Hepatic stellate cell (primary cell): ENCODE results near the gene PHLPP2.
"Not testable (repeated sequence)": the region's sequence is repeated elsewhere in the genome, so short reads cannot be mapped to it uniquely, and the experiment has no call there.

Source experiments
- DNase-seq: peaks from one replicate; pipeline ENCODE4 v3.0.0; 2011; ENCODE audit warnings: low spot score

The PHLPP2 gene

GRCh38 chr16:71722801-71723536 lies 1.5 kb downstream of the PHLPP2 start:
- peak; percentile 78 for DNase-seq

- no peak for DNase-seq
Measured at GRCh38 chr16:71721066-71721740, 3.3 kb downstream of the PHLPP2 start.

DNA sequence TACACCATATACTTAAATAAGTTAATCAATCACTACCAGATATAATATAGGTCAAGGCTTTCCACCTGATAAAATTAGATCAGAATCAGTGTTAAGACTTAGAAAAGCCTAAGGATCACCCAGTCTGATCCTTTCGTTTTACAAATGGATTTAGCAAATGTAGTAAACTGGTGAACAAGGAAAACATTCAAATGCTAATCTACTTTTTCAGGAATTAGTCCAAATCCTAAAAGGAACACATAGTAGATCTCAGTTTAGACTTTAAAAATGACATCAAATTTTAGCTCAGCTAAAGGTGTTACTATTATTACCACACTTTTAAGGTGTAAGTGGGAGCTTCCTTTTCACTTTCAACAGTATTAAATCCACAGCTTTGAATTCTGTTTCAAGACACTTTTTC lies 12.0 kb downstream of the PHLPP2 start:
- DNase-seq = no peak

GRCh38 chr16:71711789-71712188 lies 12.7 kb downstream of the PHLPP2 start:
- no peak for DNase-seq

- DNase-seq = peak; percentile 29
Measured at GRCh38 chr16:71709229-71709781, 15.2 kb downstream of the PHLPP2 start.

GRCh38 chr16:71708696-71709095 lies 15.8 kb downstream of the PHLPP2 start:
- DNase-seq = no peak

- DNase-seq = no peak
Measured at GRCh38 chr16:71707199-71707598, 17.3 kb downstream of the PHLPP2 start.

DNA sequence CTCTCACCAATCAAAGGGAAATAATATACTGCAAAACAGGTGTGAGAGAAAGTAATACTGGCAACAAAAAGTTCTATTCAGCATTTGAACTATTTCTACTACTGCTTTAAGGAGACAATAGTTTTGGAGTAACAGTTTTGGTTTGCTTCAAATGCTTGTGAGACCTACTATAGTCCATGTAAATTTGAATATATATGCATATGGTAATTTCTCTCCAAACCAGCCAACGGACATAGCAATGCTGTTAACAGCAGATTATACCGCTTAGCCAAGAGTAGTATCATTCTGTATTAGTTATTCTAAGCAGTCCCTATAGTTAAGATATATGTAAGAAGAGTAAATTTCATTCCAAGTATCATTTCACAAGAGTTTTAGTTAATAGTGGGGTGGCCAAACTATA lies 18.5 kb downstream of the PHLPP2 start:
- no peak for DNase-seq

- DNase-seq = no peak
Measured at GRCh38 chr16:71703333-71703732, 21.2 kb downstream of the PHLPP2 start.

GRCh38 chr16:71700831-71701230 lies 23.7 kb downstream of the PHLPP2 start:
- no peak for DNase-seq

- DNase-seq = no peak
Measured at GRCh38 chr16:71698491-71698890, 26.0 kb downstream of the PHLPP2 start.

DNA sequence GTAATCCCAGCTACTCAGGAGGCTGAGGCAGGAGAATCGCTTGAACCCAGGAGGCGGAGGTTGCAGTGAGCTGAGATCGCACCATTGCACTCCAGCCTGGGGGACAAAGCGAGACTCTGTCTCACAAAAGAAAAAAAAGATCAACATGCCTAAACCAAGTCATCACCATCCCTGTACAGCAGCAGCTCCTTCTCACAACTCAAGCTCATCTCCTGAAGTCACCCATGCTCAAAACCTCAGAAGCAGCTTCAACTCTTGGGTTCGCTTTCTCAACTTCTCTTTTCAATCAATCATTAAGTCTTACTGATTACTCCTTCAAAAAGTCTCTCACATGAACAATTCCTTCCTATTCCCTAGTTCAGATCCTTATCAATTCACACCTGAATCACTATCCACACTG lies 31.3 kb downstream of the PHLPP2 start:
- DNase-seq = no peak

- DNase-seq = no peak
Measured at GRCh38 chr16:71689901-71690300, 34.6 kb downstream of the PHLPP2 start.

- no peak for DNase-seq
Measured at GRCh38 chr16:71687861-71688260, 36.6 kb downstream of the PHLPP2 start.

DNA sequence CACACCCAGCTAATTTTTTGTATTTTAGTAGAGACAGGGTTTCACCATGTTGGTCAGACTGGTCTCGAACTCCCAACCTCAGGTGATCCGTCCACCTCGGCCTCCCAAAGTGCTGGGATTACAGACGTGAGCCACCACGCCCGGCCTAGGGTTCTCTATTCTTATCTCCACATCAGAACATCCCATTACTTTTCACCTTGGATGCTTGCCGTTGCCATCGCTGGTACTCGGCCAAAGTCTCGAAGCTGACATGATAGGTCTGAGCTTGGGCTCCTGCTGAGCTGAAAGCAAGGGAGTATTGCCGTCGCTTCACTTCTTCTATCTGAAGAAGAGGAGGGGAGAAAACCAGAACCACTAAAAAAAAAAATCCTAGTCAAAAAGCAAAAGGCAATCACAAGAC lies 40.2 kb downstream of the PHLPP2 start:
- not testable (repeated sequence) for DNase-seq

- DNase-seq = no peak
Measured at GRCh38 chr16:71681360-71681759, 43.1 kb downstream of the PHLPP2 start.

DNA sequence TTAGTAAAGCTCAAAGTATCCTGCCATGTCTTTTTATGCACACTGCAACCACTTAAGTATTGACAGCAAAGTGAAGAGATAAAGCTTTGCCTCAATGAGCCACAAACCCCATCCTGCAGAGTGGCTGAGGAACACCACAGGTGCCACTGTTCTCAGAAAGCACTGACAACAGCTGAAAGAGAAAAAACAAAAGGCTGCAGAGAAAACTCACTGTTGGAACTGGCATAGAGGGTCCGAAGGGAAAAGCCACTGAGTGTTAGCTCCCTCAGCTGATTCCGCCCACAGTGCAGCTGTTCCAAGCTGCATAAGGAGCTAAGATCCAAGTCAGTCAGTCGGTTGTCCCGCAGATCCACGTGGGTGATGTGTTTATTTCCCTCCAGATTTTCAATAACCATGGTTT lies 48.3 kb downstream of the PHLPP2 start:
- no peak for DNase-seq

DNA sequence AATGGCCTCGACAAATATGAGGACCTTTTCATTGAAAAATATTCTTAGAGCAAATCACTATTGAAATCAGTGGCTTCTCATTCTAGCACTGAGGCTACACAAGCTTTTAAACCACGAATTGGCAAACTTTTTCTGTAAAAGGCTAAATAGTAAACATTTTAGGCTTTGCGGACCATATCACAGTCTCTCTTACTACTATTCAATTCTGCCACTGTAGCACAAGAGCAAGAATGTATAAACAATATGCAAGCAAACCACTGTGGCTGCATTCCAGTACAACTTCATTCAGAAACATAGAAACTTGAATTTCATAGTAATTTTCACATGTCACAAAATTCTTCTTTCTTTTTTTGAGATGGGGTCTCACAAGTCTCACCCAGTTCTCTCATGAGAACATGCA lies 49.1 kb downstream of the PHLPP2 start:
- DNase-seq = no peak

GRCh38 chr16:71674229-71674628 lies 50.3 kb downstream of the PHLPP2 start:
- no peak for DNase-seq

GRCh38 chr16:71673582-71673973 lies 50.9 kb downstream of the PHLPP2 start:
- DNase-seq = no peak

- no peak for DNase-seq
Measured at GRCh38 chr16:71672803-71673581, 51.5 kb downstream of the PHLPP2 start.

DNA sequence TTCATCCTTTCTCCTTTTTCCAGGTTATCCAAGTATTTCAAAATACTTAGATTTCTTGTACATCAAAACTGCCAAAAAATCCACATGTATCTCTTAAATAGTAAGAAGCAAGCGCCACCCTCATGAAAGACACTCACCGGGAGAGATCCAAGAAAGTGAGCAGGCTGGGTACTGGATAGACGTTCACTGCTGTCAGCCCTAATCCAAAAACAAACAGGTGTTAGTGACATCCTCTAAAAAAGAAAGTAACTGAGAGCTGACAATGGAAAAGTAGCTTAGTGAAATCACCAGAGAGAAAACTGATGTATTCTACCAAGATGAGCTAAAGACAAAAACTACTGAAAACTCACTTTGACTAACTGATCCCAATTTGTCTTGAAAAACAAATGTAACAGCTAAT lies 52.4 kb downstream of the PHLPP2 start:
- DNase-seq = no peak

GRCh38 chr16:71671165-71671564 lies 53.3 kb downstream of the PHLPP2 start:
- no peak for DNase-seq
